Vagina (tissue), 2 donors: ENCODE results near the gene ANKHD1. TPM values are rescaled to one million over a fixed set of nuclear protein-coding genes. Genes with fewer than 3 reads are reported as not detected.
"Not testable (repeated sequence)": the region's sequence is repeated elsewhere in the genome, so short reads cannot be mapped to it uniquely, and the experiment has no call there.

Experiments used
- DNase-seq, 2 donors: peaks; one replicate each; pipeline ENCODE4 v3.0.0-alpha.2; 2017; ENCODE audit errors: extremely low spot score in 2 of 2
- H3K27ac ChIP-seq: fragments of 200-600 bp; sonication (generic); one replicate; pipeline ENCODE4 v1.5.1; 2019
- H3K27me3 ChIP-seq: fragments of 200-600 bp; sonication (generic); one replicate; pipeline ENCODE4 v1.5.1; 2019
- H3K36me3 ChIP-seq, 2 donors: fragments of 200-600 bp; sonication (generic); one replicate each; pipeline ENCODE4 v1.5.1; 2017 to 2019
- H3K4me1 ChIP-seq: fragments of 200-600 bp; sonication (generic); one replicate; pipeline ENCODE4 v1.5.1; 2019
- H3K4me3 ChIP-seq, 2 donors: fragments of 200-600 bp; sonication (generic); 1 replicate in 1 of 2; 2 replicates in 1 of 2; pipeline ENCODE4 v1.5.1; 2016 to 2019
- H3K9me3 ChIP-seq: fragments of 200-600 bp; sonication (generic); one replicate; pipeline ENCODE4 v1.5.1; 2019
- POLR2A ChIP-seq, 2 donors: fragments of 450-650 bp; IDR thresholded peaks; one replicate each; pipeline ENCODE4 v1.6.1; 2017; ENCODE audit warnings: antibody characterized with exemption in 2 of 2, mild to moderate bottlenecking in 2 of 2, moderate library complexity in 2 of 2
- POLR2AphosphoS5 ChIP-seq, 2 donors: sonication (generic); formaldehyde crosslinking; IDR thresholded peaks; one replicate each; pipeline ENCODE4 v1.9.0; 2017; ENCODE audit warnings: antibody characterized with exemption in 2 of 2, mild to moderate bottlenecking in 2 of 2, low read depth in 1 of 2; ENCODE audit not compliant: insufficient read depth in 1 of 2
- intact Hi-C: fragments of 100-400 bp; cut with DNase I; formaldehyde crosslinking; loops from one replicate; pipeline ENCODE4 v1.15.1; 2023
- total RNA-seq: library from RNA; depleted of rRNA; stranded (reverse); fragments of >200 nt; gene quantifications from one replicate; pipeline ENCODE4 v1.2.3, GENCODE V29; 2016
- TF ChIP-seq, protein P1 (sequence below), 3 experiments: fragments of 450-650 bp in 2 of 3; fragments of 200-600 bp in 1 of 3; sonication (generic) in 1 of 3; IDR thresholded peaks; one replicate each; pipeline ENCODE4 v1.5.1; 2017 to 2019; ENCODE audit warnings: antibody characterized with exemption in 3 of 3, mild to moderate bottlenecking in 2 of 3, moderate library complexity in 2 of 3

The ANKHD1 gene
- total RNA-seq, 1 donor from 2014 or later: 140 TPM

DNA sequence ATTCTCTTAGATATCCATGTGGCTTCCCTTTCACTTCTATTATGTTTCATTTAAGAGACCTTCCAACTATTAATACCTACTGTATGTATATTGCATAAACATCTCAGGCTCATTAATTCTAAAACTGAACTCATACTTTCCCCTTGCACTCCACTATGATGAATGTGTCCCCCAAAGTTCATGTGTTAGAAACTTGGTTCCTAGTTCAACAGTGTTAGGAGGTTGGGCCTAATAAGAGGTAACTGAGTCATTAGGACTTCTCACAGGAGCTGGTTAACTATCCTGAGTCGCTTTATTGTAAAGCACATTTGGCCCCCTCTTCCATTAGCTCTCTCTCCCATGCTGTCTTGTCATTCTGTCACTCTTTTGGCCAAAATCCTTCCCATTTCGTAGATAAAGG, 22.0 kb downstream of the ANKHD1 start:
- intact Hi-C loops: no loop called here
- H3K27me3 ChIP-seq: no peaks in the 10 kb centered on the region
- TF ChIP-seq POLR2AphosphoS5 (IDR thresholded peaks at IDR 0.05; ENCODE audit: insufficient read depth in 1 of 2, low read depth in 1 of 2) (no peak), POLR2A (IDR thresholded peaks at IDR 0.05) (no peak)
- TF ChIP-seq, protein P1, sequence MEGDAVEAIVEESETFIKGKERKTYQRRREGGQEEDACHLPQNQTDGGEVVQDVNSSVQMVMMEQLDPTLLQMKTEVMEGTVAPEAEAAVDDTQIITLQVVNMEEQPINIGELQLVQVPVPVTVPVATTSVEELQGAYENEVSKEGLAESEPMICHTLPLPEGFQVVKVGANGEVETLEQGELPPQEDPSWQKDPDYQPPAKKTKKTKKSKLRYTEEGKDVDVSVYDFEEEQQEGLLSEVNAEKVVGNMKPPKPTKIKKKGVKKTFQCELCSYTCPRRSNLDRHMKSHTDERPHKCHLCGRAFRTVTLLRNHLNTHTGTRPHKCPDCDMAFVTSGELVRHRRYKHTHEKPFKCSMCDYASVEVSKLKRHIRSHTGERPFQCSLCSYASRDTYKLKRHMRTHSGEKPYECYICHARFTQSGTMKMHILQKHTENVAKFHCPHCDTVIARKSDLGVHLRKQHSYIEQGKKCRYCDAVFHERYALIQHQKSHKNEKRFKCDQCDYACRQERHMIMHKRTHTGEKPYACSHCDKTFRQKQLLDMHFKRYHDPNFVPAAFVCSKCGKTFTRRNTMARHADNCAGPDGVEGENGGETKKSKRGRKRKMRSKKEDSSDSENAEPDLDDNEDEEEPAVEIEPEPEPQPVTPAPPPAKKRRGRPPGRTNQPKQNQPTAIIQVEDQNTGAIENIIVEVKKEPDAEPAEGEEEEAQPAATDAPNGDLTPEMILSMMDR (IDR thresholded peaks at IDR 0.05): no peak
- no peaks in the 10 kb centered on the region for H3K36me3 ChIP-seq
- no peak overlapping the region for H3K27ac ChIP-seq
- no peak overlapping the region for H3K4me3 ChIP-seq
- DNase-seq: no peak
- H3K9me3 ChIP-seq: no peaks in the 10 kb centered on the region
- peaks cover 20% of the 10 kb centered on the region for H3K4me1 ChIP-seq

GRCh38 chr5:140424135-140424534, 22.5 kb downstream of the ANKHD1 start:
- H3K4me3 ChIP-seq: no peak overlapping the region
- H3K4me1 ChIP-seq: peaks cover 15% of the 10 kb centered on the region
- no peaks in the 10 kb centered on the region for H3K36me3 ChIP-seq
- TF ChIP-seq, protein P1 (IDR thresholded peaks at IDR 0.05): no peak
- TF ChIP-seq POLR2AphosphoS5 (IDR thresholded peaks at IDR 0.05; ENCODE audit: insufficient read depth in 1 of 2, low read depth in 1 of 2): no peak
- no peak overlapping the region for H3K27ac ChIP-seq
- no peak for DNase-seq
- no peaks in the 10 kb centered on the region for H3K9me3 ChIP-seq
- intact Hi-C loops: no loop called here
- no peaks in the 10 kb centered on the region for H3K27me3 ChIP-seq

DNA sequence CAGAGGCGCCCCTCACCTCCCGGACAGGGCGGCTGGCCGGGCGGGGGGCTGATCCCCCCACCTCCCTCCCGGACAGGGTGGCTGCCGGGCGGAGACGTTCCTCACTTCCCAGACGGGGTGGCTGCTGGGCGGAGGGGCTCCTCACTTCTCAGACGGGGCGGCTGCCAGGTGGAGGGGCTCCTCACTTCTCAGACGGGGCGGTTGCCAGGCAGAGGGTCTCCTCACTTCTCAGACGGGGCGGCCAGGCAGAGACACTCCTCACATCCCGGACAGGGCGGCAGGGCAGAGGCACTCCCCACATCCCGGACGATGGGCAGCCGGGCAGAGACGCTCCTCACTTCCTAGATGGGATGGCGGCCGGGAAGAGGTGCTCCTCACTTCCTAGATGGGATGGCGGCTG, 26.1 kb downstream of the ANKHD1 start:
- H3K36me3 ChIP-seq, H3K27me3 ChIP-seq, H3K4me3 ChIP-seq, H3K4me1 ChIP-seq, DNase-seq, intact Hi-C loops, H3K9me3 ChIP-seq, H3K27ac ChIP-seq: not testable (repeated sequence)

- Histone ChIP-seq H3K36me3 (no peaks in the 10 kb centered on the region), H3K4me3 (no peak overlapping the region), H3K9me3 (no peaks in the 10 kb centered on the region), H3K27ac (no peak overlapping the region), H3K27me3 (no peaks in the 10 kb centered on the region), H3K4me1 (peaks cover 16% of the 10 kb centered on the region)
- intact Hi-C loops: no loop called here
- no peak for DNase-seq
- no peak for TF ChIP-seq POLR2A (IDR thresholded peaks at IDR 0.05)
- no peak for TF ChIP-seq POLR2AphosphoS5 (IDR thresholded peaks at IDR 0.05; ENCODE audit: insufficient read depth in 1 of 2, low read depth in 1 of 2)
- TF ChIP-seq, protein P1 (IDR thresholded peaks at IDR 0.05): no peak
These were observed 28.1 kb downstream of the ANKHD1 start for GRCh38 chr5:140429724-140430123.

DNA sequence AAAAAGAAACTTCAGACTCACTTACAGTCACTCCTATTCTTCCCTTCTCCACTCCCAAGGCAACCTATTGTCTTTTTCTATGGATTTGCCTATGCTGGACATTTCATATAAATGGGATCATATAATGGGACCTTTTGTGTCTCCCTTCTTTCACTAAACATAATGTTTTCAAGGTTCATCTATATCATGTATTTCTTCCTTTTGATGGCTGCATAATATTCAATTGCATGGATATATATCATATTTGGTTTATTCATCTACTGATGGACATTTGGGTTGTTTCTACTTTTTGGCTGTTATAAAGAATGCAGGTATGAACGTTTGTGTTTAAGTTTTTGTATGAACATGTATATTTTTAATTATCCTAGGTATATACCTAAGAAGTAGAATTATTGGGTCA, 30.6 kb downstream of the ANKHD1 start:
- no peak for DNase-seq
- Histone ChIP-seq H3K9me3 (no peaks in the 10 kb centered on the region), H3K27me3 (no peaks in the 10 kb centered on the region), H3K27ac (no peak overlapping the region), H3K4me3 (no peak overlapping the region), H3K36me3 (peaks cover 0 to 12% of the 10 kb centered on the region in 2 donors), H3K4me1 (peaks cover 10% of the 10 kb centered on the region)
- intact Hi-C loops: no loop called here
- no peak for TF ChIP-seq POLR2A (IDR thresholded peaks at IDR 0.05)
- no peak for TF ChIP-seq POLR2AphosphoS5 (IDR thresholded peaks at IDR 0.05; ENCODE audit: insufficient read depth in 1 of 2, low read depth in 1 of 2)
- TF ChIP-seq, protein P1 (IDR thresholded peaks at IDR 0.05): no peak

DNA sequence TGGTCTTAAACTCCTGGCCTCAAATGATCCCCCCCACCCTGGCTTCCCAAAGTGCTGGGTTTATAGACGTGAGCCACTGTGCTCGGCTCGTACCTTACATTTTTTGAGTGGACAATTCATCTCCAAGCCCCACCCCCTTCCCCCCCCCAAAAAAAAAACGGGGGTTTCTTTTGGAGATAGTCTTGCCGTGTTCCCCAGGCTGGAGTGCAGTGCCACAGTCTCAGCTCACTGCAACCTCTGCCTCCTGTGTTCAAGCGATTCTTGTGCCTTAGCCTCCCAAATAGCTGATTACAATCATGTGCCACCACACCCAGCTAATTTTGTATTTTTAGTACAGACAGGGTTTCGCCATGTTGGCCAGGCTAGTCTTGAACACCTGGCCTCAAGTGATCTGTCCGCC, 31.3 kb downstream of the ANKHD1 start:
- DNase-seq: no peak
- intact Hi-C loops: no loop called here
- Histone ChIP-seq H3K27ac (no peak overlapping the region), H3K27me3 (no peaks in the 10 kb centered on the region), H3K4me1 (peaks cover 10% of the 10 kb centered on the region), H3K4me3 (no peak overlapping the region), H3K9me3 (no peaks in the 10 kb centered on the region), H3K36me3 (peaks cover 0 to 16% of the 10 kb centered on the region in 2 donors)
- TF ChIP-seq POLR2AphosphoS5 (IDR thresholded peaks at IDR 0.05; ENCODE audit: insufficient read depth in 1 of 2, low read depth in 1 of 2): no peak
- TF ChIP-seq POLR2A (IDR thresholded peaks at IDR 0.05): no peak

DNA sequence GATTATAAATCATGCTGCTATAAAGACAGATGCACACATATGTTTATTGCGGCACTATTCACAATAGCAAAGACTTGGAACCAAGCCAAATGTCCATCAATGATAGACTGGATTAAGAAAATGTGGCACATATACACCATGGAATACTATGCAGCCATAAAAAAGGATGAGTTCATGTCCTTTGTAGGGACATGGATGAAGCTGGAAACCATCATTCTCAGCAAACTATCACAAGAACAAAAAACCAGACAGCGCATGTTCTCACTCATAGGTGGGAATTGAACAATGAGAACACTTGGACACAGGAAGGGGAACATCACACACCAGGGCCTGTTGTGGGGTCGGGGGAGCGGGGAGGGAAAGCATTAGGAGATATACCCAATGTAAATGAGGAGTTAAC, 55.7 kb downstream of the ANKHD1 start:
- DNase-seq, H3K27me3 ChIP-seq, H3K9me3 ChIP-seq, H3K27ac ChIP-seq, H3K4me3 ChIP-seq, H3K36me3 ChIP-seq, intact Hi-C loops, H3K4me1 ChIP-seq: not testable (repeated sequence)
